PC-3 (cell line): ENCODE measurements around the gene ELN. TPM values are rescaled to one million over a fixed set of nuclear protein-coding genes. Genes with fewer than 3 reads are reported as not detected.
"Not testable (repeated sequence)": the region's sequence is repeated elsewhere in the genome, so short reads cannot be mapped to it uniquely, and the experiment has no call there.

Experiments used
- ATAC-seq: fragments of 200-7000 bp; cut with Tn5 transposase; 2 replicates; pipeline ENCODE4 v1.9.1; 2020; ENCODE audit warnings: mild to moderate bottlenecking, moderate library complexity
- Bru-seq: library from RNA; stranded (reverse); fragments of 400-500 nt; gene quantifications from one replicate; lab custom pipeline; 2021; lab: Mats Ljungman, UMichigan
- BruChase-seq, 2 experiments: library from RNA; stranded (reverse); fragments of 400-500 nt; gene quantifications; one replicate each; lab custom pipeline; 2021; lab: Mats Ljungman, UMichigan
- BruUV-seq: library from RNA; stranded (reverse); fragments of 400-500 nt; replicated peaks from 2 replicates; lab custom pipeline; 2021; lab: Mats Ljungman, UMichigan
- CTCF ChIA-PET: fragments of 300-600 bp; sonication (Branson Sonifier 250); formaldehyde crosslinking; loops from one replicate; lab custom pipeline; 2022; ENCODE audit warnings: antibody characterized with exemption; lab: Charles Lee
- POLR2A ChIA-PET: fragments of 300-600 bp; sonication (Branson Sonifier 250); formaldehyde crosslinking; loops from one replicate; lab custom pipeline; 2022; ENCODE audit warnings: antibody characterized with exemption; ENCODE audit not compliant: unreplicated experiment; lab: Charles Lee
- DNase-seq: peaks from one replicate; pipeline ENCODE4 v3.0.0-alpha.2; 2015
- H2AFZ ChIP-seq: fragments of 300-600 bp; sonication (generic); 2 replicates; pipeline ENCODE4 v1.6.0; 2016; ENCODE audit warnings: antibody characterized with exemption, low read length
- H3F3A ChIP-seq: fragments of 300-600 bp; sonication (generic); one replicate; pipeline ENCODE4 v1.6.0; 2017; ENCODE audit warnings: antibody characterized with exemption, low read length, control low read depth, mild to moderate bottlenecking; ENCODE audit not compliant: unreplicated experiment
- H3K27ac ChIP-seq: fragments of 300-600 bp; sonication (generic); 2 replicates; pipeline ENCODE4 v1.5.1; 2016; ENCODE audit warnings: mild to moderate bottlenecking, low read length
- H3K27me3 ChIP-seq: fragments of 300-600 bp; sonication (generic); 2 replicates; pipeline ENCODE4 v1.6.1; 2016; ENCODE audit warnings: low read length, mixed read lengths
- H3K36me3 ChIP-seq: fragments of 300-600 bp; sonication (generic); 2 replicates; pipeline ENCODE4 v1.6.1; 2016; ENCODE audit warnings: low read depth, mixed run types, low read length, mixed read lengths
- H3K4me1 ChIP-seq: fragments of 300-600 bp; sonication (generic); 2 replicates; pipeline ENCODE4 v1.5.1; 2016; ENCODE audit warnings: low read length; ENCODE audit not compliant: insufficient read depth
- H3K4me2 ChIP-seq: fragments of 300-600 bp; sonication (generic); 2 replicates; pipeline ENCODE4 v1.6.0; 2016; ENCODE audit warnings: low read length
- H3K4me3 ChIP-seq: fragments of 300-600 bp; sonication (generic); 2 replicates; pipeline ENCODE4 v1.5.1; 2016; ENCODE audit warnings: mild to moderate bottlenecking, low read length, mixed read lengths
- H3K79me2 ChIP-seq: fragments of 300-600 bp; sonication (generic); 2 replicates; pipeline ENCODE4 v1.6.1; 2017; ENCODE audit warnings: low read length, mixed read lengths
- H3K9ac ChIP-seq: fragments of 300-600 bp; sonication (generic); 2 replicates; pipeline ENCODE4 v1.6.0; 2016; ENCODE audit warnings: mild to moderate bottlenecking, low read length
- H3K9me2 ChIP-seq: fragments of 300-600 bp; sonication (generic); replicated peaks from 2 replicates; pipeline ENCODE4 v1.6.1; 2016; ENCODE audit warnings: mixed run types, low read length, mixed read lengths
- H3K9me3 ChIP-seq: fragments of 300-600 bp; sonication (generic); 2 replicates; pipeline ENCODE4 v1.6.1; 2016; ENCODE audit warnings: low read length, mixed read lengths
- H4K20me1 ChIP-seq: fragments of 300-600 bp; sonication (generic); 2 replicates; pipeline ENCODE4 v1.6.1; 2016; ENCODE audit warnings: low read length, mixed read lengths
- CTCF ChIP-seq: fragments of 300-600 bp; sonication (generic); conservative IDR thresholded peaks from 2 replicates; pipeline ENCODE4 v1.5.1; 2017; ENCODE audit warnings: antibody characterized with exemption, low read depth, mild to moderate bottlenecking, low read length
- EZH2 ChIP-seq: fragments of 300-600 bp; sonication (generic); IDR thresholded peaks from one replicate; pipeline ENCODE4 v1.6.1; 2017; ENCODE audit warnings: antibody characterized with exemption, mild to moderate bottlenecking, low read length; ENCODE audit not compliant: unreplicated experiment
- EZH2phosphoT487 ChIP-seq: fragments of 300-600 bp; sonication (generic); IDR thresholded peaks from 2 replicates; pipeline ENCODE4 v1.6.1; 2018; ENCODE audit warnings: mild to moderate bottlenecking, antibody characterized with exemption, low read length, borderline replicate concordance
- intact Hi-C: fragments of 100-400 bp; cut with micrococcal nuclease; formaldehyde crosslinking; loops from 2 replicates; pipeline ENCODE4 v1.9.0; 2023
- long read RNA-seq: library from polyadenylated mRNA; unstranded; transcript quantifications from one replicate; pipeline ENCODE4 v2.0.0, GENCODE V29; 2021; ENCODE audit not compliant: unreplicated experiment
- total RNA-seq: library from RNA; depleted of rRNA; stranded (reverse); fragments of >200 nt; gene quantifications from 2 replicates; pipeline ENCODE4 v1.2.3, GENCODE V29; 2014; rRNA removed

The ELN gene
- total RNA-seq (0.07 TPM in 1 of 2 replicates, not detected in the other), Bru-seq, nascent RNA (percentile 12 among the genes with signal in this experiment), BruChase-seq, experiment 1, labeled RNA remaining after a 6-hour chase (percentile 8 among the genes with signal in this experiment), BruChase-seq, experiment 2, labeled RNA remaining after a 2-hour chase (percentile 4 among the genes with signal in this experiment)
- long read RNA-seq, result 0 reads

GRCh38 chr7:74027683-74028320, at the start of gene ELN:
TSS of gene ELN (plus strand) at chr7:74028173. CDS start at chr7:74028188, 15 bp downstream.
- TF ChIP-seq EZH2 (no peak), CTCF (no peak), EZH2phosphoT487 (no peak)
- H4K20me1 ChIP-seq, result no peaks in the 10 kb centered on the region
- no peaks in the 10 kb centered on the region for H3F3A ChIP-seq
- H3K79me2 ChIP-seq, result no peaks in the 10 kb centered on the region
- peaks cover 18% of the 10 kb centered on the region for H3K27me3 ChIP-seq
- no peaks in the 10 kb centered on the region for H3K36me3 ChIP-seq
- intact Hi-C loops, result no loop called here
- H3K27ac ChIP-seq, result no peak within 1 kb of the TSS
- H3K9me3 ChIP-seq, result no peaks in the 10 kb centered on the region
- ChIA-PET POLR2A (no interaction called here), CTCF (interaction anchor here (0.6 kb wide), 1 partner anchor 164 kb away, joined by 13 read pairs; no protein-coding TSS in a partner anchor)
- ATAC-seq, result no peak
- no peak within 1 kb of the TSS for H3K9ac ChIP-seq
- peak within 1 kb of the TSS; percentile 31; the same call in 1 of the 2 replicates for H3K4me2 ChIP-seq
- H3K9me2 ChIP-seq, result no peaks in the 10 kb centered on the region
- peaks cover 8% of the 10 kb centered on the region for H3K4me1 ChIP-seq
- DNase-seq, result no peak
- H3K4me3 ChIP-seq, result no peak within 1 kb of the TSS
- H2AFZ ChIP-seq, result no peak within 1 kb of the TSS
- BruUV-seq, result no TSS peak

GRCh38 chr7:73978661-73979563, 49.1 kb upstream of the ELN start:
- intact Hi-C loops, result no loop called here
- H3K4me1 ChIP-seq, result peaks cover 5% of the 10 kb centered on the region
- CTCF ChIA-PET, result interaction anchor here (0.6 to 2.2 kb wide), 3 partner anchors 20 to 110 kb away, joined by 3 to 7 read pairs (median 5); no protein-coding TSS in a partner anchor
- H3K9ac ChIP-seq, result no peak overlapping the region
- no peaks in the 10 kb centered on the region for H3K36me3 ChIP-seq
- no peaks in the 10 kb centered on the region for H3K79me2 ChIP-seq
- ATAC-seq (peak; percentile 83), DNase-seq (peak; percentile 80)
- BruUV-seq, result no TSS peak
- POLR2A ChIA-PET, result interaction anchor here (0.9 kb wide), 1 partner anchor 136 kb away, joined by 6 read pairs; the partner anchor contains the start of gene METTL27
- H3F3A ChIP-seq, result no peaks in the 10 kb centered on the region
- no peak overlapping the region for H3K4me3 ChIP-seq
- no peak overlapping the region; the same call in 1 of the 2 replicates for H2AFZ ChIP-seq
- no peaks in the 10 kb centered on the region for H3K27me3 ChIP-seq
- no peak overlapping the region for H3K27ac ChIP-seq
- H3K9me3 ChIP-seq, result no peaks in the 10 kb centered on the region
- H3K9me2 ChIP-seq, result no peaks in the 10 kb centered on the region
- TF ChIP-seq CTCF (peak; percentile 69), EZH2phosphoT487 (no peak)
- no peaks in the 10 kb centered on the region for H4K20me1 ChIP-seq
- H3K4me2 ChIP-seq, result no peak overlapping the region

GRCh38 chr7:73979656-73980055, 48.3 kb upstream of the ELN start:
- POLR2A ChIA-PET, H2AFZ ChIP-seq, BruUV-seq, H3K4me1 ChIP-seq, DNase-seq, ATAC-seq, H3K36me3 ChIP-seq, H3K79me2 ChIP-seq, H3K9me2 ChIP-seq, H3K27me3 ChIP-seq, H4K20me1 ChIP-seq, H3K9ac ChIP-seq, intact Hi-C loops, H3K4me2 ChIP-seq, H3K27ac ChIP-seq, H3K4me3 ChIP-seq, H3F3A ChIP-seq, H3K9me3 ChIP-seq: not testable (repeated sequence)
- CTCF ChIA-PET, result interaction anchor here (0.6 to 2.2 kb wide), 3 partner anchors 19 to 111 kb away, joined by 3 to 7 read pairs (median 5); no protein-coding TSS in a partner anchor
